Measurements from ENCODE around the gene COL2A1. TPM values are rescaled to one million over a fixed set of nuclear protein-coding genes. Genes with fewer than 3 reads are reported as not detected.

COL2A1 gene
- total RNA-seq, 1 experiment from 2014 or later = 10.8 TPM

GRCh38 chr12:47954467-47955045 lies 49.7 kb downstream of the COL2A1 start:
- Histone ChIP-seq H2BK15ac (ENCODE audit: low read depth, low read length) (no peak overlapping the region), H2BK5ac (ENCODE audit: insufficient read length, low read length) (no peak overlapping the region), H2BK20ac (ENCODE audit: low read depth, low read length, poor library complexity, severe bottlenecking) (no peak overlapping the region), H3K79me2 (ENCODE audit: insufficient read depth, low read length) (no peaks in the 10 kb centered on the region), H2BK120ac (ENCODE audit: low read depth, low read length, poor library complexity, severe bottlenecking) (no peak overlapping the region), H4K91ac (ENCODE audit: insufficient read length, low read depth, low read length) (no peak overlapping the region), H3K9me3 (ENCODE audit: control insufficient read depth, low read depth, low read length) (peaks cover 11% of the 10 kb centered on the region), H3K23ac (ENCODE audit: insufficient read length, low read depth, low read length) (no peak overlapping the region), H2BK12ac (ENCODE audit: insufficient read length, low read depth, low read length) (no peak overlapping the region), H3T11ph (ENCODE audit: low read length) (no peak overlapping the region), H3K4me2 (ENCODE audit: insufficient read depth, insufficient read length, low read length) (no peak overlapping the region), H3K23me2 (ENCODE audit: insufficient read length, low read depth, low read length, poor library complexity, severe bottlenecking) (no peaks in the 10 kb centered on the region), H4K8ac (replicated peaks; ENCODE audit: insufficient read length, low read depth, low read length) (no peak overlapping the region), H4K5ac (ENCODE audit: insufficient read length, low read depth, low read length) (no peak overlapping the region), H2AFZ (ENCODE audit: low read length) (no peak overlapping the region), H3K4me1 (ENCODE audit: insufficient read depth, low read length) (no peaks in the 10 kb centered on the region), H3K18ac (ENCODE audit: insufficient read length, low read depth, low read length) (no peak overlapping the region), H3K27ac (ENCODE audit: insufficient read length, low read depth, low read length) (no peak overlapping the region), H3K9ac (ENCODE audit: extremely low read depth, insufficient read length, low read length) (no peak overlapping the region), H2AK5ac (ENCODE audit: insufficient read length, low read length) (no peak overlapping the region), H3K27me3 (ENCODE audit: insufficient read depth, low read length) (no peaks in the 10 kb centered on the region), H3K56ac (ENCODE audit: insufficient read length, low read depth, low read length) (no peak overlapping the region), H3K79me1 (ENCODE audit: insufficient read depth, low read depth, low read length, poor library complexity, severe bottlenecking) (no peaks in the 10 kb centered on the region), H4K20me1 (ENCODE audit: control insufficient read depth, insufficient read depth, insufficient read length) (no peaks in the 10 kb centered on the region), H3K4ac (ENCODE audit: low read depth, low read length) (no peak overlapping the region), H3K14ac (ENCODE audit: insufficient read depth, low read length) (no peak overlapping the region)
- WGBS (ENCODE audit: extremely low coverage, insufficient read length, low lambda C conversion rate) = no CpG with 5 or more reads among the region's 4 CpGs
- H3K4me1 Mint-ChIP-seq = peaks cover 7 to 12% of the 10 kb centered on the region in 2 experiments
- peaks cover 29% of the 10 kb centered on the region for H3K27me3 Mint-ChIP-seq (ENCODE audit: low read depth)
- peaks cover 11 to 30% (median 14%) of the 10 kb centered on the region in 3 experiments for H3K36me3 Mint-ChIP-seq (ENCODE audit: insufficient read depth in 1 of 3, low read depth in 3 of 3)
- DNase-seq = no peak
- H3K4me3 Mint-ChIP-seq = no peak overlapping the region
- H3K27ac Mint-ChIP-seq = no peak overlapping the region
- no peak for TF ChIP-seq CTCF (conservative IDR thresholded peaks at IDR 0.05)
- H3K9me3 Mint-ChIP-seq = peaks cover 29 to 32% of the 10 kb centered on the region in 2 experiments

All from H9 (cell line).